ENCODE data around the gene RAB3GAP1.

DNA sequence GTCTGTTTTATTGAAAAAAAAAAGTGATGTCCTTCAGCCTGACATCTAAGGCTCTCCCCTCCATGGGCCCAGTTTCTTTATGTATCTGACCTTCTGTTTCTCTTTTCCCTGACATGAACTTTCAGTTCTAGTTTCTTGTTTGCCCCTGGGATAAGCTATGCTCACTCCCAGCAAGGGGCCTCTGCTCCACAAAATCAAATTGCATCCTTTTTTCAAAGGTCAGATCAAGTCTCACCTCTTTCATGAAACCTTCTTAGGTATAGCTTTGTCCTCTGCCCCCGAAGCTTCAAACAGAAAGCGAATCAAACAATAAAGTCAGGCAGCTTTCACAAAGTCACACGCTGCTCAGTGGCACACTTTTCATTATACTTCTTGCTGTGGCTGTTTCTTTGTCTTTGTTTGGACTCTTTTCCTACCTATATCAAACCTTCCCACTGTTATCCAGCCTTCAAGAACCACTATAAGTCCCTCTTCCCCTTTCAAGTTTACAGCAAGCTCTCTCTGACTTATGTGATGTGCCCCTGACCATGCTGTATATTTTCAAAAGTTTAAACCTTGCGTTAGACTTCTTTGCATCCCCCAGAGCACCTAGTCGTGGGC is 28.1 kb upstream of the RAB3GAP1 start:
- TF ChIP-seq, protein P1, sequence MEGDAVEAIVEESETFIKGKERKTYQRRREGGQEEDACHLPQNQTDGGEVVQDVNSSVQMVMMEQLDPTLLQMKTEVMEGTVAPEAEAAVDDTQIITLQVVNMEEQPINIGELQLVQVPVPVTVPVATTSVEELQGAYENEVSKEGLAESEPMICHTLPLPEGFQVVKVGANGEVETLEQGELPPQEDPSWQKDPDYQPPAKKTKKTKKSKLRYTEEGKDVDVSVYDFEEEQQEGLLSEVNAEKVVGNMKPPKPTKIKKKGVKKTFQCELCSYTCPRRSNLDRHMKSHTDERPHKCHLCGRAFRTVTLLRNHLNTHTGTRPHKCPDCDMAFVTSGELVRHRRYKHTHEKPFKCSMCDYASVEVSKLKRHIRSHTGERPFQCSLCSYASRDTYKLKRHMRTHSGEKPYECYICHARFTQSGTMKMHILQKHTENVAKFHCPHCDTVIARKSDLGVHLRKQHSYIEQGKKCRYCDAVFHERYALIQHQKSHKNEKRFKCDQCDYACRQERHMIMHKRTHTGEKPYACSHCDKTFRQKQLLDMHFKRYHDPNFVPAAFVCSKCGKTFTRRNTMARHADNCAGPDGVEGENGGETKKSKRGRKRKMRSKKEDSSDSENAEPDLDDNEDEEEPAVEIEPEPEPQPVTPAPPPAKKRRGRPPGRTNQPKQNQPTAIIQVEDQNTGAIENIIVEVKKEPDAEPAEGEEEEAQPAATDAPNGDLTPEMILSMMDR (conservative IDR thresholded peaks at IDR 0.05; ENCODE audit: low read length), result no peak
- no peak for TF ChIP-seq EZH2phosphoT487 (IDR thresholded peaks at IDR 0.05; ENCODE audit: borderline replicate concordance, low read depth, low read length)
